H1 (cell line): Measurements from ENCODE around the gene LRRC28. TPM values are rescaled to one million over a fixed set of nuclear protein-coding genes. Genes with fewer than 3 reads are reported as not detected.
A peak's percentile ranks its signal among the peaks of the same experiment; 100 is the strongest.

ENCODE experiments used
- CTCF ChIA-PET: fragments of 300-600 bp; sonication (Branson Sonifier 250); formaldehyde crosslinking; loops from one replicate; lab custom pipeline; 2021; ENCODE audit not compliant: partially characterized antibody; lab: Charles Lee
- POLR2A ChIA-PET: fragments of 300-600 bp; sonication (Branson Sonifier 250); formaldehyde crosslinking; loops from one replicate; lab custom pipeline; 2021; ENCODE audit warnings: inconsistent platforms; ENCODE audit not compliant: partially characterized antibody; lab: Charles Lee
- DNase-seq, 2 experiments: peaks; one replicate each; pipeline versions ENCODE4 v3.0.0 to v3.0.0-alpha.2; 2010 to 2022; ENCODE audit warnings: low spot score in 2 of 2, low read depth in 1 of 2, mixed read lengths in 1 of 2
- FAIRE-seq: peaks from 2 replicates; lab custom pipeline; 2011; peaks lifted over from hg19 to GRCh38; lab: Jason Lieb, UNC
- H2AFZ ChIP-seq: 2 replicates; pipeline ENCODE4 v1.8.1; 2012; ENCODE audit warnings: low read length, inconsistent platforms
- H2AK5ac ChIP-seq: 2 replicates; pipeline ENCODE4 v1.6.1; 2013; ENCODE audit warnings: low read depth, low read length
- H2BK120ac ChIP-seq: replicated peaks from 2 replicates; pipeline ENCODE3; 2013; ENCODE audit warnings: low read depth, low read length, inconsistent platforms
- H2BK12ac ChIP-seq: 2 replicates; pipeline ENCODE4 v1.6.1; 2013; ENCODE audit warnings: low read depth, low read length
- H2BK15ac ChIP-seq: 2 replicates; pipeline ENCODE4 v1.6.1; 2013; ENCODE audit warnings: low read length
- H2BK20ac ChIP-seq: 2 replicates; pipeline ENCODE4 v1.6.1; 2013; ENCODE audit warnings: low read length
- H2BK5ac ChIP-seq: 2 replicates; pipeline ENCODE4 v1.6.1; 2013; ENCODE audit warnings: low read depth, low read length
- H3K14ac ChIP-seq: 2 replicates; pipeline ENCODE4 v1.6.1; 2013; ENCODE audit warnings: inconsistent platforms; ENCODE audit not compliant: insufficient read length
- H3K18ac ChIP-seq: 2 replicates; pipeline ENCODE4 v1.6.1; 2013; ENCODE audit warnings: low read length; ENCODE audit errors: extremely low read depth
- H3K23ac ChIP-seq: 2 replicates; pipeline ENCODE4 v1.6.1; 2013; ENCODE audit warnings: inconsistent platforms; ENCODE audit not compliant: insufficient read length
- H3K23me2 ChIP-seq: 2 replicates; pipeline ENCODE4 v1.6.1; 2013; ENCODE audit warnings: low read depth, low read length
- H3K27ac ChIP-seq: 2 replicates; pipeline ENCODE4 v1.6.1; 2011; ENCODE audit warnings: low read depth, low read length, inconsistent platforms
- H3K27me3 ChIP-seq, 4 experiments: replicated peaks in 1 of 4; 1 replicate in 1 of 4; 2 replicates in 3 of 4; pipeline versions ENCODE4 v1.6.1 to v1.8.1; 2011 to 2013; ENCODE audit warnings: low read length in 3 of 4, mild to moderate bottlenecking in 3 of 4, inconsistent platforms in 2 of 4, mixed read lengths in 2 of 4, moderate library complexity in 1 of 4; ENCODE audit not compliant: control insufficient read depth in 3 of 4, insufficient read depth in 3 of 4; ENCODE audit errors: extremely low read depth in 1 of 4
- H3K36me3 ChIP-seq, 4 experiments: 2 replicates each; pipeline versions ENCODE4 v1.6.1 to v1.8.1; 2011 to 2013; ENCODE audit warnings: mild to moderate bottlenecking in 4 of 4, low read length in 3 of 4, moderate library complexity in 2 of 4, control low read depth in 1 of 4, inconsistent platforms in 1 of 4; ENCODE audit not compliant: insufficient read depth in 4 of 4, control insufficient read depth in 2 of 4
- H3K4ac ChIP-seq: replicated peaks from 2 replicates; pipeline ENCODE3; 2013; ENCODE audit warnings: low read length, low read depth, mixed read lengths, inconsistent platforms; ENCODE audit not compliant: insufficient read length
- H3K4me1 ChIP-seq, 4 experiments: replicated peaks in 1 of 4; 1 replicate in 1 of 4; 2 replicates in 3 of 4; pipeline versions ENCODE4 v1.6.1 to v1.8.1; 2011 to 2013; ENCODE audit warnings: low read length in 3 of 4, inconsistent platforms in 2 of 4, mixed read lengths in 1 of 4; ENCODE audit not compliant: insufficient read depth in 4 of 4, control insufficient read depth in 3 of 4
- H3K4me2 ChIP-seq, 2 experiments: 2 replicates each; pipeline versions ENCODE4 v1.6.1 to v1.8.1; 2011 to 2013; ENCODE audit warnings: low read depth in 2 of 2, low read length in 2 of 2, control low read depth in 1 of 2, inconsistent platforms in 1 of 2, mild to moderate bottlenecking in 1 of 2; ENCODE audit not compliant: insufficient read depth in 1 of 2
- H3K4me3 ChIP-seq, 4 experiments: fragments of 200-600, 300-600 bp in 1 of 4; sonication (generic), shearing (Covaris generic), sonication (Bioruptor Twin) in 1 of 4; 2 replicates each; pipeline versions ENCODE4 v1.5.1 to v1.8.1; 2011 to 2016; ENCODE audit warnings: low read length in 4 of 4, low read depth in 3 of 4, control low read depth in 2 of 4, inconsistent platforms in 2 of 4, mild to moderate bottlenecking in 2 of 4, mixed read lengths in 1 of 4, moderate library complexity in 1 of 4; ENCODE audit not compliant: insufficient read depth in 2 of 4; ENCODE audit errors: extremely low read depth in 1 of 4
- H3K56ac ChIP-seq: replicated peaks from 2 replicates; pipeline ENCODE3; 2013; ENCODE audit warnings: low read depth, mild to moderate bottlenecking, mixed read lengths, low read length, inconsistent platforms; ENCODE audit not compliant: insufficient read length
- H3K79me1 ChIP-seq: 2 replicates; pipeline ENCODE4 v1.6.1; 2013; ENCODE audit warnings: low read depth, low read length, control low read depth
- H3K79me2 ChIP-seq, 2 experiments: 2 replicates each; pipeline versions ENCODE4 v1.6.1 to v1.8.1; 2012 to 2013; ENCODE audit warnings: low read length in 2 of 2, mild to moderate bottlenecking in 2 of 2, inconsistent platforms in 1 of 2; ENCODE audit not compliant: insufficient read depth in 2 of 2, control insufficient read depth in 1 of 2
- H3K9ac ChIP-seq, 4 experiments: replicated peaks in 1 of 4; 1 replicate in 1 of 4; 2 replicates in 3 of 4; pipeline versions ENCODE4 v1.6.1 to v1.8.1; 2011 to 2013; ENCODE audit warnings: low read depth in 3 of 4, low read length in 3 of 4, control low read depth in 2 of 4, mild to moderate bottlenecking in 2 of 4, moderate library complexity in 2 of 4, inconsistent platforms in 1 of 4; ENCODE audit errors: extremely low read depth in 1 of 4
- H3K9me3 ChIP-seq, 2 experiments: 2 replicates each; pipeline versions ENCODE4 v1.6.1 to v1.8.1; 2012 to 2013; ENCODE audit warnings: mild to moderate bottlenecking in 2 of 2, moderate library complexity in 2 of 2, control low read depth in 1 of 2, inconsistent platforms in 1 of 2, low read depth in 1 of 2, low read length in 1 of 2, mixed read lengths in 1 of 2; ENCODE audit not compliant: insufficient read depth in 2 of 2
- H4K20me1 ChIP-seq, 2 experiments: replicated peaks in 1 of 2; 2 replicates each; pipeline versions ENCODE3 to v1.8.1; 2011 to 2013; ENCODE audit warnings: inconsistent platforms in 2 of 2, low read length in 2 of 2, mild to moderate bottlenecking in 1 of 2; ENCODE audit not compliant: insufficient read depth in 2 of 2, control insufficient read depth in 1 of 2
- H4K5ac ChIP-seq: 2 replicates; pipeline ENCODE4 v1.6.1; 2013; ENCODE audit warnings: low read length, low read depth, mixed read lengths, inconsistent platforms; ENCODE audit not compliant: insufficient read length
- H4K8ac ChIP-seq: 2 replicates; pipeline ENCODE4 v1.8.0; 2013; ENCODE audit warnings: mild to moderate bottlenecking, moderate library complexity, low read length, inconsistent platforms; ENCODE audit not compliant: insufficient read depth; ENCODE audit errors: extremely low read depth
- H4K91ac ChIP-seq: replicated peaks from 2 replicates; pipeline ENCODE3; 2013; ENCODE audit warnings: low read length, mixed read lengths, inconsistent platforms; ENCODE audit not compliant: insufficient read length
- CBX5 ChIP-seq: fragments of 300-800, 300-1000 bp; sonication (generic); IDR thresholded peaks from 2 replicates; pipeline ENCODE4 v1.7.1; 2016; ENCODE audit warnings: antibody characterized with exemption, low read length, low read depth
- CHD1 ChIP-seq: IDR thresholded peaks from 2 replicates; pipeline ENCODE4 v1.6.1; 2012; ENCODE audit warnings: low read depth, low read length, improper control_type of control experiment
- CHD2 ChIP-seq: IDR thresholded peaks from 2 replicates; pipeline ENCODE4 v1.6.1; 2012; ENCODE audit warnings: low read length, improper control_type of control experiment
- FOSL1 ChIP-seq: IDR thresholded peaks from 2 replicates; pipeline ENCODE4 v1.6.1; 2011; ENCODE audit warnings: mild to moderate bottlenecking, low read depth, low read length, moderate library complexity; ENCODE audit not compliant: insufficient read depth
- HDAC6 ChIP-seq: IDR thresholded peaks from one replicate; pipeline ENCODE4 v1.7.1; 2012; ENCODE audit warnings: low read depth, mild to moderate bottlenecking, inconsistent platforms, low read length, moderate library complexity
- KDM1A ChIP-seq: fragments of 200-600, 300-600 bp; sonication (generic); IDR thresholded peaks from 2 replicates; pipeline ENCODE4 v1.7.1; 2016; ENCODE audit warnings: mild to moderate bottlenecking, low read length, borderline replicate concordance
- MAFK ChIP-seq: IDR thresholded peaks from 2 replicates; pipeline ENCODE4 v1.6.1; 2012; ENCODE audit warnings: low read depth, mild to moderate bottlenecking, improper control_type of control experiment, low read length
- SP1 ChIP-seq: IDR thresholded peaks from 2 replicates; pipeline ENCODE4 v1.6.1; 2011; ENCODE audit warnings: low read depth, low read length
- TEAD4 ChIP-seq: IDR thresholded peaks from 2 replicates; pipeline ENCODE4 v1.6.1; 2012; ENCODE audit warnings: low read depth, low read length, inconsistent platforms, mixed read lengths
- YY1 ChIP-seq: IDR thresholded peaks from 2 replicates; pipeline ENCODE4 v1.6.1; 2011; ENCODE audit warnings: low read depth, mild to moderate bottlenecking, low read length
- ZNF274 ChIP-seq: IDR thresholded peaks from 2 replicates; pipeline ENCODE4 v1.7.0; 2012; ENCODE audit warnings: low read length, borderline replicate concordance; ENCODE audit errors: extremely low read depth
- WGBS, 2 experiments: shearing (Covaris generic) in 1 of 2; methylation state at CpG; one replicate each; pipeline versions ENCODE4 v1.1.6 to v1.1.7; 2013 to 2015; ENCODE audit warnings: low lambda C conversion rate in 2 of 2, mixed read lengths in 2 of 2, inconsistent platforms in 1 of 2, low coverage in 1 of 2, missing lambda C conversion rate in 1 of 2; ENCODE audit not compliant: insufficient replicate concordance in 2 of 2, insufficient coverage in 1 of 2, insufficient read length in 1 of 2; ENCODE audit errors: extremely low coverage in 1 of 2, missing lambda C conversion rate in 1 of 2; 5-methylcytosine and 5-hydroxymethylcytosine counted together
- polyA plus RNA-seq, 7 experiments: library from polyadenylated mRNA; depleted of rRNA in 3 of 7; stranded (reverse) in 5 of 7; unstranded in 2 of 7; fragments of >200 nt in 5 of 7; fragments of 200-250 nt in 2 of 7; gene quantifications; 1 replicate in 5 of 7; 2 replicates in 1 of 7; 4 replicates in 1 of 7; pipeline versions ENCODE4 v1.2.1 to v1.2.3, GENCODE V29; 2011 to 2013; ENCODE audit warnings: missing spikeins in 2 of 7, mixed read lengths in 2 of 7
- total RNA-seq: library from RNA; stranded (reverse); fragmentation: NEBNext Ultra II Directional; extraction: Animal tissue kit (Norgen Biotek cat#: 25700); gene quantifications from 2 replicates; pipeline ENCODE4 v1.2.1, GENCODE V29; 2021
- TF ChIP-seq, protein P1 (sequence below): IDR thresholded peaks from 2 replicates; pipeline ENCODE4 v1.6.1; 2011; ENCODE audit warnings: low read length, improper control_type of control experiment

The LRRC28 gene
- total and polyA plus RNA-seq, 2 of the 8 experiments (the other 6 are each of a cell fraction or from before 2014, with no cell fraction given), result 20.2 to 23.3 TPM

GRCh38 chr15:99436542-99437314, 185.4 kb downstream of the LRRC28 start:
- no peak overlapping the region for H4K91ac ChIP-seq
- ChIA-PET CTCF (interaction anchor here (0.9 kb wide), 1 partner anchor 41 kb away, joined by 3 read pairs; no protein-coding TSS in a partner anchor), POLR2A (interaction anchor here (1.0 kb wide), 1 partner anchor 10 kb away, joined by 3 read pairs; no protein-coding TSS in a partner anchor)
- H3K27me3 ChIP-seq, result no peaks in the 10 kb centered on the region
- 0 out of 2 replicates have a peak overlapping the region, but pooled peaks have one; percentile 60 for H2BK5ac ChIP-seq
- H3K56ac ChIP-seq, result no peak overlapping the region
- no peak overlapping the region for H2AFZ ChIP-seq
- H3K9me3 ChIP-seq, result no peaks in the 10 kb centered on the region
- H2BK20ac ChIP-seq, result no peak overlapping the region
- peaks cover 3 to 18% (median 5%) of the 10 kb centered on the region in 4 experiments; a peak in 4 of 7 replicates for H3K4me1 ChIP-seq
- H4K5ac ChIP-seq, result no peak overlapping the region
- peak overlapping the region; percentile 29 for H3K14ac ChIP-seq
- no peak overlapping the region for H3K18ac ChIP-seq
- no peaks in the 10 kb centered on the region for H4K20me1 ChIP-seq
- H2BK12ac ChIP-seq, result peak overlapping the region; percentile 50; the same call in 1 of the 2 replicates
- H3K4me2 ChIP-seq, result no peak overlapping the region
- no peaks in the 10 kb centered on the region for H3K36me3 ChIP-seq
- H3K27ac ChIP-seq, result no peak overlapping the region
- peak overlapping the region; percentile 29; the same call in 1 of the 2 replicates for H2BK15ac ChIP-seq
- H2BK120ac ChIP-seq, result no peak overlapping the region
- no peak overlapping the region for H2AK5ac ChIP-seq
- H3K9ac ChIP-seq, result no peak overlapping the region
- H3K4ac ChIP-seq, result no peak overlapping the region
- no peak for DNase-seq
- H3K23ac ChIP-seq, result no peak overlapping the region
- 89% methylated on average over 18 of the region's 21 CpGs; no CpG with 5 or more reads in 1 of the 2 experiments for WGBS, 2 experiments
- H3K79me2 ChIP-seq, result no peaks in the 10 kb centered on the region
- H3K4me3 ChIP-seq, result no peak overlapping the region
- no peak for FAIRE-seq
- no peaks in the 10 kb centered on the region for H3K79me1 ChIP-seq
- H4K8ac ChIP-seq, result peak overlapping the region; percentile 57; the same call in 1 of the 2 replicates
- H3K23me2 ChIP-seq, result no peaks in the 10 kb centered on the region; the same call in 1 of the 2 replicates
- TF ChIP-seq FOSL1, result no peak
- TF ChIP-seq, protein P1, sequence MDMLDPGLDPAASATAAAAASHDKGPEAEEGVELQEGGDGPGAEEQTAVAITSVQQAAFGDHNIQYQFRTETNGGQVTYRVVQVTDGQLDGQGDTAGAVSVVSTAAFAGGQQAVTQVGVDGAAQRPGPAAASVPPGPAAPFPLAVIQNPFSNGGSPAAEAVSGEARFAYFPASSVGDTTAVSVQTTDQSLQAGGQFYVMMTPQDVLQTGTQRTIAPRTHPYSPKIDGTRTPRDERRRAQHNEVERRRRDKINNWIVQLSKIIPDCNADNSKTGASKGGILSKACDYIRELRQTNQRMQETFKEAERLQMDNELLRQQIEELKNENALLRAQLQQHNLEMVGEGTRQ, result no peak
- TF ChIP-seq HDAC6, result no peak
- TF ChIP-seq CHD1, result no peak
- no peak for TF ChIP-seq CHD2
- no peak for TF ChIP-seq ZNF274
- no peak for TF ChIP-seq KDM1A
- TF ChIP-seq MAFK, result no peak
- TF ChIP-seq YY1, result no peak
- no peak for TF ChIP-seq CBX5
- TF ChIP-seq TEAD4, result no peak
- TF ChIP-seq SP1, result no peak
